Ishikawa (cell line): ENCODE data around the gene KCNH5.

ENCODE experiments used
- CEBPB ChIP-seq: IDR thresholded peaks from 2 replicates; pipeline ENCODE4 v1.6.1; 2012
- CREB1 ChIP-seq: IDR thresholded peaks from 2 replicates; pipeline ENCODE4 v1.6.1; 2012; ENCODE audit warnings: low read depth
- EGR1 ChIP-seq: IDR thresholded peaks from 2 replicates; pipeline ENCODE4 v1.6.1; 2012
- EP300 ChIP-seq: IDR thresholded peaks from 2 replicates; pipeline ENCODE4 v1.6.1; 2012; ENCODE audit warnings: borderline replicate concordance
- FOXM1 ChIP-seq: IDR thresholded peaks from 2 replicates; pipeline ENCODE4 v1.6.1; 2012; ENCODE audit warnings: low read depth, borderline replicate concordance
- MAX ChIP-seq: IDR thresholded peaks from 2 replicates; pipeline ENCODE4 v1.6.1; 2012
- NFIC ChIP-seq: IDR thresholded peaks from 2 replicates; pipeline ENCODE4 v1.6.1; 2012
- RAD21 ChIP-seq: IDR thresholded peaks from 2 replicates; pipeline ENCODE4 v1.6.1; 2012; ENCODE audit warnings: low read depth
- REST ChIP-seq: IDR thresholded peaks from 2 replicates; pipeline ENCODE4 v1.6.1; 2012; ENCODE audit warnings: low read depth, mild to moderate bottlenecking
- TAF1 ChIP-seq: IDR thresholded peaks from 2 replicates; pipeline ENCODE4 v1.6.1; 2012; ENCODE audit warnings: low read depth, mild to moderate bottlenecking
- TCF12 ChIP-seq: IDR thresholded peaks from 2 replicates; pipeline ENCODE4 v1.6.1; 2012; ENCODE audit warnings: low read depth
- TEAD4 ChIP-seq: IDR thresholded peaks from 2 replicates; pipeline ENCODE4 v1.6.1; 2012
- USF1 ChIP-seq: IDR thresholded peaks from 2 replicates; pipeline ENCODE4 v1.6.1; 2012
- YY1 ChIP-seq: IDR thresholded peaks from 2 replicates; pipeline ENCODE4 v1.6.1; 2012; ENCODE audit warnings: low read depth
- ZBTB7A ChIP-seq: IDR thresholded peaks from 2 replicates; pipeline ENCODE4 v1.6.1; 2012; ENCODE audit warnings: low read depth

KCNH5 gene

GRCh38 chr14:62739647-62740046 is 305.6 kb downstream of the KCNH5 start:
- TF ChIP-seq CREB1 (no peak), YY1 (no peak), ZBTB7A (no peak), TEAD4 (no peak), FOXM1 (no peak), RAD21 (no peak), CEBPB (no peak), USF1 (no peak), TAF1 (no peak), REST (no peak), MAX (no peak), TCF12 (no peak), EGR1 (no peak), EP300 (no peak), NFIC (no peak)

- no peak for TF ChIP-seq YY1
- TF ChIP-seq USF1 = no peak
- no peak for TF ChIP-seq CREB1
- no peak for TF ChIP-seq TAF1
- TF ChIP-seq TCF12 = no peak
- no peak for TF ChIP-seq NFIC
- TF ChIP-seq MAX = no peak
Observed at GRCh38 chr14:62736048-62737043, 308.9 kb downstream of the KCNH5 start.

GRCh38 chr14:62734831-62735230 is 310.4 kb downstream of the KCNH5 start:
- no peak for TF ChIP-seq REST
- no peak for TF ChIP-seq MAX

- no peak for TF ChIP-seq TEAD4
- TF ChIP-seq MAX = no peak
- TF ChIP-seq TCF12 = no peak
- no peak for TF ChIP-seq EP300
- no peak for TF ChIP-seq FOXM1
- TF ChIP-seq CEBPB = no peak
- TF ChIP-seq ZBTB7A = no peak
- no peak for TF ChIP-seq YY1
- TF ChIP-seq RAD21 = no peak
- TF ChIP-seq REST = no peak
- TF ChIP-seq EGR1 = no peak
- TF ChIP-seq CREB1 = no peak
- TF ChIP-seq TAF1 = no peak
- no peak for TF ChIP-seq USF1
Observed at GRCh38 chr14:62722406-62722805, 322.9 kb downstream of the KCNH5 start.
